NCI-H82 treated with DMSO at 0.1 percent for 48 hours (cell line): ENCODE data around the gene PPA1.
A peak's percentile ranks its signal among the peaks of the same experiment; 100 is the strongest.
"Not testable (repeated sequence)": the region's sequence is repeated elsewhere in the genome, so short reads cannot be mapped to it uniquely, and the experiment has no call there.

ENCODE experiments used
- DNase-seq: peaks from one replicate; lab custom pipeline; 2025; ENCODE audit not compliant: unreplicated experiment; lab: John Stamatoyannopoulos, UW

The PPA1 gene

DNA sequence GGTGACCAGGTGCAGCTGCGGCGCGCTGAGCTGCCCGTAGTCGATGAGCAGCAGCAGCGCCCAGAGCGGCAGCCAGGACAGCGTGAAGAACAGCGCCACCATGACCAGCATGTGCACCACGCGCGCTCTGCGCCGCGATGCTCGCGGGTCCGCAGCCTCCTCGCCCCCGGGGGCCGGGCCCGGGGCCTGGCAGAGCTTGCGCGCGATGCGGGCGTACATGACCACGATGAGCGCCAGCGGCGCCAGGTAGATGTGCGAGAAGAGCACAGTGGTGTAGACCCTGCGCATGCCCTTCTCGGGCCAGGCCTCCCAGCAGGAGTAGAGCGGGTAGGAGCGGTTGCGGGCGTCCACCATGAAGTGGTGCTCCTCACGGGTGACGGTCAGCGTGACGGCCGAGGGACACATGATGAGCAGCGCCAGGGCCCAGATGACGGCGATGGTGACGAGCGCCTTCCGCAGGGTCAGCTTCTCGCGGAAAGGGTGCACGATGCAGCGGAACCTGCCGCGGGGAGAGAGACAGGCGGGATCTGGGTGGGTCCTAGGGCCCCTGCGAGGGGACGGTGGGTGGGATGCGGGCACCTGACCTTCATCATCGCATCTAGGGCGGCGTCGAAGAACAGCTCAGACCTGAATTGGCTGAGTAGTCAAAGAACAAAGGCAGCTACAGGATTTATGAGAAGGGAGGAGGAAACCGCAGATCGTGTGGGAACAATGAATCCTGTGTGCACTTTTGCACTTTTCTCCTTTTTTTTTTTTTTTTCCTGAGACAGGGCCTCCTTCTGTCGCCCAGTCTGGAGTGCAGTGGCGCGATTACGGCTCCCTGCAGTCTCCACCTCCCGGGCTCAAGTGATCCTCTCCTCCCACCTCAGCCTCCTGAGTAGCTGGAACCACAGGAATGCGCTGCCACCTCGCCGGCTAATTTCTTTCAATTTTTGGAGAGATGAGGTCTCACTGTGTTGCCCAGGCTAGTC is 22.4 kb upstream of the PPA1 start:
- DNase-seq: no peak

DNA sequence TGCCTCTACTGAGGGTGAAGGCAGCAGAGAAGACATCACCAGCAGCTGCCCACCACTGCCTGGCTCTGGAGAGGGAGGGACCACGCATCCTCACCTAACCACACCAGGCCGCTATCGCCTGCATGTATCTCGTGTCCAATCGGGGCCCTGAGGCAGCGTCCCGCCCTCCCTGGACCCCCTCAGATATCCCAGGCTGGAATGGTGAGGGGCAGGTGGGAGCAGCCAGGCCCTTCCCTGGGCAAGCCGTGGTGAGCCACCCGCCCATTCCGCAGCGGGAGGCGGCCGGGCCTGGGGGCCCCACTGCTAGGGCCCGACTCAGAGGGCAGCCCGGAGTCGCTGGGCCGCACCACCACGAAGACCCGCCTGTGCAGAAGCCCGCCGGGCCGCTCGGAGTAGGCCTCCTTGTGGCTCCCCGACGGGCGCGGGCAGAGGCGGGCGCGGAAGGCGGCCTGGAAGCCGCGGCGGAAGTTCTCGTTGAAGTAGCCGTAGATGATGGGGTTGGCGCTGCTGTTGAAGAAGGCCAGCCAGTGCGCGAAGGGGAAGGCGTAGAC is 21.6 kb upstream of the PPA1 start:
- no peak for DNase-seq

DNA sequence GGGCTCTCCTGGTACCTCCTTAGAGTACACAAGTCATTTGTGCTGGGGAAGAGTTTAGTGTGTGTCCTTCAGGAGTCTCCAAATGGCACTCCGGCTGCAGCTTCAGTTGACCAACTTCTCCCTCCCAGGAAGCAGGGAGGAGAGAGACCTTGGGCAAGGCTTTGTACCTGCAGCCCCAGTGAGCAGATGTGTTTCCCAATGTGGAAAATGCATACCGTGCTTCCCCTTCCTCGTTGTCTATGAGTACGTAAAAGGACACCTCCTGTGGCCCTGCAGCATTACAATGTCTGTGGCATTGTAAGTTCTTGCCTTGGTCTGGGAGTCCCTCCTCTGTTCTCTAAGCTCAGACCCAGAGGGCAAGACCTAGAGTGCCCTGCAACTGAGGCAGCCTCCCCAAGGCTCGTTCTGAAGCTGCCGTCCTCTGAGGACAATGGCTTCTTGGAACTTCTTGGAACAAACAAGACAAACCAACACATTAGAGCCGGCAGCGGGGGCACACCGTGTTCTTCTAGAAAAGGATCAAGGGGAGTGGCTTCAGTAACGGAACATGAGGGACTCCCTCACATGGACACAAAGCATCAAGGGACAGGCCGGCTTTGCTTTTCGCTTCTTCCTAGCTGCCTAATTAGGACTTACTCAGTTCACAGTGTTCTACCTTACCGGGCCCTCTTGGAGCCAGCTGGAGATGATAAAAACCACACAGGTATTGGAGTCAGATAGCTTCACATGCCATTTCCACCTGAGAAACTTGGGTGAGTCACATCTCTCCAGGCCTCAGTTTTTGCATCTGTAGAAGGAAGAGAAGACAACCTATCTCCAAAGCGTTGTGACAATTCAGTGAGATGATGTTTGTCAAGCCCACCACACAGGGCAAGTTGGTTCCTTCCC is 20.9 kb upstream of the PPA1 start:
- DNase-seq: no peak

DNA sequence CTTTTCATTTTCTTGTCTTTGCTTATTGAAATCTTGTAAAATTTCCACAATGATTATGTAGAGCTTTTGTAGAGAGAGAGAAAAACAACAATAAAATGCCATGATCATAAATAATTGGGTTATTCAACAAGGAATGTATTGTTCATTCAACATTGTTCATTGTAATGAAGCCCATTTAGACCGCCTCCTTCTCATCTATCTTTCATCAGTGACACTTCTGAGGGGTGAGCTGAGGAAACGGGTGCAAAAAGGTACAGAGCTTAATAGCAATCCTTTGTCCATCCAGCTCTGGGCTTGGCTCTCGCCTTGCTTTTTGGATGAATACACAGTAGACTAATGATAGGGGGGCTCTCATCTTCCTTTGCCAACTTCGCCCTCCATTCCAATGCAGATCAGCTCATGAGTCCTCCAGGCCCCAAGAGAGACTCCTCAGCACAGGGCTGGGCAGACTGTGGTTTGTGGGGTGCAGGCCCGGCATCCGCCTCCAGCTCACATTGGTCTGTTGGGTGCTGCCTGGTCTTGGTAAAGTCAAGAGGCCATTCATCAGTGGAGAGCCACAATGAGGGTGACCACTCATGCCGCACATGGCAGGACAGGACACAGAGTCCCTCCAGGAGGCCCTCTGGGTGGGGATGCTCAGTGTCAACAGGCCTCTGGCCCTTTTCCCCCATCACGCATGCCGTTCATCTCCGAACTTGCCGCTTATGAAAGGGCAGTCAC is 17.9 kb upstream of the PPA1 start:
- no peak for DNase-seq

DNA sequence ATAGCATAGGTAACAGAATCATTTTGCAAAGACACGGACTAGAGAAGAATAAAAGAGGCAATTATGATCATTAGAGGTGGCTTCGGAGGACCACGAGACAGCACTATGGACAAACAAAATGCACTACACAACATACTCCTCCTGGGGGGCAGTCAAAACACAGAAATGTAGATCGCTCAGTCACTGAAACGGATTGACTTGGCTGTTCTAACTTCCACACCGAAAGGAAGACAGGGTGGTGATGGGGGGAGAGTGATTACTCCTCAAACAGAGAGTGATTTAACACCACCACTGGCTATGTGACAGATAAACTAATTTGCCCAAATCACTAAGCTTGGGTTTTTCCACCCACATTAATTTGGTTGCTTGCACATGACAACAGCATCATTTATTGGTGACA is 14.1 kb upstream of the PPA1 start:
- no peak for DNase-seq

DNA sequence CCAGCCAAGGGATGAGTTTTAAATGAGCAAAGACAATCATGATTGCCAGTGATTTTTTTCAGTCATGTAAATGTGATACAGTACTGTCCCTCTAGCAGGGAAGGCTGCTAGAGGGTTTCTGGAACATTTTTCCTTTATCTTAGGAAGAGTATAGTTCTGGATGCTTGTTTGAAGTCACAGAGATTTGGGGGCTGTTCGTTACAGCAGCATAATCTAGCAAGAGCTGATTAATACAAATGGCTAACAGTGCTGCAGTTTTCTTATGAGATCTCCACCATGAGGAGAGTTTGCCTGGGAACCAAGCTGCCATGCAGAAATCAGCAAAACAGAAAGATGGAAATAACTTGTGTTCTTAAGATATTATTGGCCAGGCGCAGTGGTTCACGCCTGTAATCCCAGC is 7.9 kb upstream of the PPA1 start:
- no peak for DNase-seq

DNA sequence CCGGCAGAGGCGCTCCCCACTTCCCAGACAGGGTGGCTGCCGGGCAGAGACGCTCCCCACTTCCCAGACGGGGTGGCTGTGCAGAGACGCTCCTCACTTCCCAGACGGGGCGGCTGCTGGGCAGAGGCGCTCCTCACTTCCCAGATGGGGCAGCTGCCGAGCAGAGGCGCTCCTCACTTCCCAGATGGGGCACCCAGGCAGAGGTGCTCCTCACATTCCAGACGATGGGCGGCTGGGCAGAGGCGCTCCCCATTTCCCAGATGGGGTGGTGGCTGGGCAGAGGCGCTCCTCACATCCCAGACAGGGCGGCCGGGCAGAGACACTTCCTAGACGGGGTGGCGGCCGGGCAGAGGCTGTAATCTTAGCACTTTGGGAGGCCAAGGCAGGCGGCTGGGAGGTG is 6.8 kb upstream of the PPA1 start:
- not testable (repeated sequence) for DNase-seq

DNA sequence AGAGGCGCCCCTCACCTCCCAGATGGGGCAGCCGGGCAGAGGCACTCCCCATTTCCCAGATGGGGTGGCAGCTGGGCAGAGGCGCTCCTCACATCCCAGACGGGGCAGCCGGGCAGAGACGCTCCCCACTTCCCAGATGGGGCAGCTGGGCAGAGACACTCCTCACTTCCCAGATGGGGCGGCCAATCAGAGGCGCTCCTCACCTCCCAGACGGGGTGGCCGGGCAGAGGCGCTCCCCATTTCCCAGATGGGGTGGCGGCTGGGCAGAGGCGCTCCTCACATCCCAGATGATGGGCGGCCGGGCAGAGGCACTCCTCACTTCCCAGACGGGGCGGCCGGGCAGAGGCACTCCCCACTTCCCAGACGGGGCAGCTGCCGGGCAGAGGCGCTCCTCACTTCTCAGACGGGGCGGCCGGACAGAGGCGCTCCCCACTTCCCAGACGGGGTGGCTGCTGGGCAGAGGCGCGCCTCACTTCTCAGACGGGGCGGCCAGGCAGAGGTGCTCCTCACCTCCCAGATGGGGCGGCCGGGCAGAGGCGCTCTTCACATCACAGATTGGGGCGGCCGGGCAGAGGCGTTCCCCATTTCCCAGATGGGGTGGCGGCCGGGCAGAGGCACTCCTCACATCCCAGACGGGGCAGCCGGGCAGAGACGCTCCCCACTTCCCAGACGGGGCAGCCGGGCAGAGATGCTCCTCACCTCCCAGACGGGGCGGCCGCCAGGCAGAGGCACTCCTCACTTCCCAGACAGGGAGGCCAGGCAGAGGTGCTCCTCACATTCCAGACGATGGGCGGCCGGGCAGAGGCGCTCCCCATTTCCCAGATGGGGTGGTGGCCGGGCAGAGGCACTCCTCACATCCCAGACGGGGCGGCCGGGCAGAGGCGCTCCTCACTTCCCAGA is 6.1 kb upstream of the PPA1 start:
- not testable (repeated sequence) for DNase-seq

DNA sequence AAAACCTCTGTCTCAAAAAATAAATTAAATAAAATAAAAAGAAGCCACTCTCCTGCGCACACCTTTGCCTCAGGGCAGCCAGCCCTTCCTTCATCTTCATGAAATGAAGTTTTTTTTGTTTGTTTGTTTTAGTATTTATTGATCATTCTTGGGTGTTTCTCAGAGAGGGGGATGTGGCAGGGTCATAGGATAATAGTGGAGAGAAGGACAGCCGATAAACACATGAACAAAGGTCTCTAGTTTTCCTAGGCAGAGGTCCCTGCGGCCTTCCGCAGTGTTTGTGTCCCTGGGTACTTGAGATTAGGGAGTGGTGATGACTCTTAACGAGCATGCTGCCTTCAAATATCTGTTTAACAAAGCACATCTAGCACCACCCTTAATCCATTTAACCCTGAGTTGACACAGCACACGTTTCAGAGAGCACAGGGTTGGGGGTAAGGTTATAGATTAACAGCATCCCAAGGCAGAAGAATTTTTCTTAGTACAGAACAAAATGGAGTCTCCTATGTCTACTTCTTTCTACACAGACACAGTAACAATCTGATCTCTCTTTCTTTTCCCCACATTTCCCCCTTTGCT is 4.8 kb upstream of the PPA1 start:
- not testable (repeated sequence) for DNase-seq

DNA sequence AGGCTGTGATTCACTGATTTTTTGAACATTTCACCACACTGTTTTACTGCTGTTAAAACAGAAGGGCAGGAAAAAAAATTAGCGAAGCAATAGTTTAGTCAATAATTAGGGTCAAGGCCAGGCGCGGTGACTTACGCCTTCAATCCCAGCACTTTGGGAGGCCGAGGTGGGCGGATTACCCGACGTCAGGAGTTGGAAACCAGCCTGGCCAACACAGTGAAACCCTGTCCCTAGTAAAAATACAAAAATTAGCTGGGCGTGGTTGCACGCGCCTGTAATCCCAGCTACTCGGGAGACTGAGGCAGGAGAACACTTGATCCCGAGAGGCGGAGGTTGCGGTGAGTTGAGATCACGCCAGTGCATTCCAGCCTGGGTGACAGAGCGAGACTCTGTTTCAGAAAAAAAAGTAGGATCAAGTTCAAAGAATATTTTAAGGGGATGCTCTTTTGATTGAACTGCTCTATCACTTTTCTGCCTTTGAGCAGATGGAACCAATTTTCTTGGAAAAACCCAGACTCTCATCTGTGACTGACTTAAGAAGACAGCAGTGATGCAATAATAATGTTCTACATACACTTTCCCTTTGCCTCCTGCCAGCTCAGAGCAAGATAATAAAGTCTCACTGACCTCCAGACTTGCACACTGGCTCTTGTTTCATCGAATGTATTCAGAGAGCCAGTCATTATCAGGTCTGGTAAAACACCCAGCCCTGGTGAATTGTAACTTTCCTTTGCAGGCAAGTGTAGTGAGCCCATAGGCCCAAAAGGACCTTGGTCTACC is 1.6 kb upstream of the PPA1 start:
- DNase-seq: no peak

DNA sequence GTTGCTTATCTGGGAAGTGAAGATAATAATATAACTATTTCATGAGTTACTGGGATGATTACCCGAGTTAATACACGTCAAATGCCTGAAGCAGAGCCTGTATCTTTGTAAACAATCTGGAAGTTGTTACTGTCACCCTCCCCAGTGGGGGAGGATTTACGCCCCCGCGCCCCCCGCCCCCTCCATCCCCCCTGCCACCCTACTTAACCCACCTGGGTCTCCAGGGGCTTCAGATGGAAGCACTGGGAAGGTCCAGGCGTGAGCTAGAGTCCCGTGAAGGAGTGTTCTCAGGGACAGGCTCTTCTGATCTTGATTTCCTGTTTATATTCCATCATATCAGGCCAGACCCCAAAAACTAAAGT is 691 bp upstream of the PPA1 start:
- no peak for DNase-seq

DNA sequence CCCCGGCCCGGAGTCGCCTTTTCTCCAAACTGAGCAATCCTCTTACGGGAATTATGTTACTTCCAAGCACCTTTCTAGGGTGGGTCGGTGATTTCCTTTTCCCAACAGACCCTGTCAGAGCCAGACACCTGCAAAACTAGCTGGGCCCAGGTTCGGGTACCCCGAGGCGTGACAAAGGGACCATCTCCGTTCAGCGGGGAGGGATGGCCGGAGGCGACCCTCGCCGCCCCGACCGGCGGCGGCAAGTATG is 445 bp downstream of the PPA1 start:
- peak; percentile 44 for DNase-seq

DNA sequence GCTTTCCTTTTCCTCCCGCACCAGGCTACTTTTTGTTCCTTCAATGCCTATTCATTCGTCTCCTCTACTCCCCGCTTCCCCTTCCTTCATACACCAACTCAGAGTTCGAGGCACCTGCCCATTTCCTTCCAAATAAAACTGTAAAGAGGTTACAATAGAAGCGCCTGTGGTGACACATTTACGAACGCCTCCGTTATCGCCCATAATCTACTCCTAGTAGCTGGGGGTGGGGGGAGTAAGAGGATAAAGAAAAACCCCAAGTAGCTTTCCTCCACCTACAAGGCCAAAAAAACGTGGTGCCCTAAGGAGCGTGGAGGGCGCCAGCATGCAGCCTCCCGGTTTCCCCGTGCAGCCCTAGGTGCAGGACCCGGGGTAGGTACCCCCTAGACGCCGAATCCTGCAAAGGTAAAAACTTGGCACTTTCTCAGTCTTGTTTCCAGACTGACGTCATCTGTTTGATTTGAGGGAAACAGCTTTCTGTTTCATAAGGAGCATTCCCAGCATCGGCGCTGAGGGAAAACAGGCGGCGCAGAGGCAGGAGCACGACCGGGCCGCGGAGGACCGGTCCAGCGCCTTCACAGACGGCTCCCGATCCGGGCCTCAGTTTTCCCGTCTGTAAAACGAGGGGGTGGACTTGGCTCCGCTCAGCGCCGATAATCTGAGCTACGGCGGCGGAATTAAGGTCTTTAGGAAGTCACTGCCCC is 922 bp downstream of the PPA1 start:
- peak; percentile 22 for DNase-seq

DNA sequence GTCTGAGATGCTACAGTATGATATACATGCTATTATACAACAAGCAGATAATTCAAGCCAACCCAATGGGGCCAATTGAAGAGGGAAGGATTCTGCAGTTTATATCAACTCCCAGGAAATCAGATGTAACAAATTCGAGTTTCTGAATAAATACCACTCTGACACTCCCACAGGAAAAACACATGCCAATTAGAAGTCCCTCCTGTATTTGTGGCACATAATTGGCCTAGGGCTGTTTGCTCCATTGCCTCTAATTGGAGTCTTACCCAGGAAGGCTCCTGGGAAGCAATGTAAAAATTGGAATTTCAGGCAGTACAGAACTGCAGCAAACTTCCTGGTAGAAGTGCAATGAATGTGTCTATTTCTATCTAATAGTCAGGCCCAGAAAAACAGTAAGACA is 4.7 kb downstream of the PPA1 start:
- DNase-seq: no peak

DNA sequence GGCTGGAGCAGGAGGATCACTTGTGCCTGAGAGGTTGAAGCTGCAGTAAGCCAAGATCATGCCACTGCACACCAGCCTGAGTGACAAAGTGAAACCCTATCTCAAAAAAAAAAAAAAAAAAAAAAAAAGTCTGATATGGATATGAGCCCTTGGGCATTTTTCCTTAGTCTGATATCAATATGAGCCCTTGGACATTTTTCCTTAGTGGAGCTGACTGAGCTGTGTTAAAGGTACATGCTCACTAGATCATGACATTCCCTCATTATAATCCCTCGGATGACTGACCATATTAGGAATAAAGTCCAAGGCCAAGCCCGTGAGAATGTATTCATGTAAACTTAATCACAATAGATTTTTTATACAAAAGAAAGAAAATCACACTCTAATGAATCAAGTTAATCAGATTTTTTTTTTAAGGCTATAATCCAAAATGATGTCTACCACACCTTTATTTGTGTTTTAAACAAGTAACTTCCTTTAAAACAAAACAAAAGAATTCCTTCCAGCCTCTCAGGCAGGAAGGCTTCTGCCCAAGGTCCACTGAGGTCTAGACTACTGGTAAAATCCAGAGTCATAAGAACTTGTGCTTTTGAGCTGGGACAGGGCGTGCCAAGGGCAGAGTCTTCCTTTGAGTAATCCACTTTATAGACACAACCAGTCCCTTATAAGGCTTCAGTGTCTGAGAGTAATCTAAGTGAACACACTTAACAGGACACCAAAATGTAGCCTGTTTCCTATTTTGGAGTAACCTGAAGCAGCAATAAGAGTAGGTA is 5.5 kb downstream of the PPA1 start:
- DNase-seq: no peak

DNA sequence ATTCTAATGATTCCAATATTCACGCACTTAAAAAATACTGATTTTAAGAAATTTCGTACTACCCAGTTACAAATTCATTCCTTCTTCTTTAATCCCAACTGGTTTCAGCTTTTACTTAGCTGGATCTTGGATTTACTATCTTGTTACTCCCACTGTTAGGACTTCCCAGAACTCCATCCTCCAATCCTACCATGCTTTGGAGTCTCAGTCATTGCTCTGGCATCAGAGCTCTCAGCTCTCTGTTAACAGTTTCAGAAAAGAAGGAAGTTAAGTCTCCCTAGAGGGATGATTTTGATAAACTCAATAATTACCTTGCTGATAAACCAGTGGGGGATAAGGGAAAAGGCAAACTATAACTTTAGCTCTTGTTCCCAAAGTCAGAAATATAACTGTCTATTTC is 9.5 kb downstream of the PPA1 start:
- DNase-seq: no peak

DNA sequence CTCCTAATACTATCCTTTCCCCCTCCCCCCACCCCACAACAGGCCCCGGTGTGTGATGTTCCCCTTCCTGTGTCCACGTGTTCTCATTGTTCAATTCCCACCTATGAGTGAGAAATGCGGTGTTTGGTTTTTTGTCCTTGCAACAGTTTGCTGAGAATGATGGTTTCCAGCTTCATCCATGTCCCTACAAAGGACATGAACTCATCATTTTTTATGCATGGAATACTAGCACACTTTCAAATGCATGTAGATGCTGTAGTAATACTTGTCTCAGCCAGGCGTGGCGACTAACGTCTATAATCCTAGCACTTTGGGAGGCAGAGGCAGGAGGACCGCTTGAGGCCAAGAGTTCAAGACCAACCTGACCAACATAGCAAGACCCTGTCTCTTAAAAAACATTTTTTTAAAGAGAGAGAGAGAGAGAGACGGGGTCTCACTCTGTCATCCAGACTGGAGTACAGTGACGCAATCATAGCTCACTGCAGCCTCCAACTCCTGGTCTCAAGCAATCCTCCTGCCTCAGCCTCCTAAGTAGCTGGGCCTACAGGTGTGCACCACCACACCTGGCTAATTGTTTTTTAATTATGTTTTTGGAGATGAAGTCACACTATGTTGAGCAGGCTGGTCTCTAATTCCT is 10.3 kb downstream of the PPA1 start:
- DNase-seq: not testable (repeated sequence)
